Superior temporal gyrus (tissue), 1 donor: Measurements from ENCODE around the gene FOXB2.

ENCODE experiments used
- DNase-seq: peaks from one replicate; pipeline ENCODE4 v3.0.0-alpha.2; 2016; ENCODE audit errors: extremely low spot score

Gene FOXB2

GRCh38 chr9:77063645-77064285, 44.3 kb downstream of the FOXB2 start:
- DNase-seq: no peak

- no peak for DNase-seq
Measured at GRCh38 chr9:77066388-77066787, 46.9 kb downstream of the FOXB2 start.
